ENCODE measurements around the gene CAMTA1. TPM values are rescaled to one million over a fixed set of nuclear protein-coding genes. Genes with fewer than 3 reads are reported as not detected.

The CAMTA1 gene
- total and polyA plus RNA-seq, 4 donors: 18.0 to 93.5 (median 35.8) TPM

DNA sequence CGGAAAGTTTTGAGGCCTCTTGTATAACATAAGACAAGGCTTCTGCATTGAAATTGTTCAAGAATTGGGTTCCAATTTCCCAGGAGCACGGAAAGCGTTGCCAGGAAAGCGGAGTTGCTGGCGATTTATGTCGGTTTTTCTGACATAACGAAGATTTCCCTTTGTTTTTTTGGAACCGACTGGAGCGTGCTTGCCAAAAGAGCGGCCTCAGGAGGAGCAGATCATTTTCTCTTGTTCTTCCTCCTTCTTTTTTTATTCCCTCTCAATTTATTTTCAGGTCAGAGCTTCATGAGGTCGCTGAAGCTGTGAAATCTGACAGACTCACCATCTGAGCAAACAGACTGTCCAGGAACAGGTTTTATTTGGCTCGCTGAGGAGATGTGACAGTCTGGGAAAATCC lies 275.5 kb downstream of the CAMTA1 start:
- DNase-seq (ENCODE audit: low spot score): no peak

More for the DNA sequence above, 275.5 kb downstream of the CAMTA1 start:
- no peak overlapping the region for H3K9ac ChIP-seq (ENCODE audit: low read depth in 1 of 2, low read length in 2 of 2)
- no peak overlapping the region for H3K27ac ChIP-seq (ENCODE audit: low read depth in 1 of 2, low read length in 2 of 2)
- no peaks in the 10 kb centered on the region for H3K4me1 ChIP-seq (ENCODE audit: control insufficient read depth in 4 of 4, insufficient read depth in 4 of 4, low read length in 3 of 4)
- no peak overlapping the region for H3K4me3 ChIP-seq (ENCODE audit: low read depth in 1 of 3, low read length in 3 of 3)
- H3K36me3 ChIP-seq (ENCODE audit: control insufficient read depth in 4 of 4, insufficient read depth in 3 of 4, low read depth in 1 of 4, low read length in 3 of 4): no peaks in the 10 kb centered on the region
- no peaks in the 10 kb centered on the region for H3K9me3 ChIP-seq (ENCODE audit: control insufficient read depth in 4 of 4, low read length in 3 of 4)
- peaks cover 0 to 2% (median 0%) of the 10 kb centered on the region in 4 donors for H3K27me3 ChIP-seq (ENCODE audit: control insufficient read depth in 4 of 4, insufficient read depth in 4 of 4, low read length in 3 of 4)
- 85% methylated on average over 12 of the region's 12 CpGs for WGBS
- TF ChIP-seq, protein P1, sequence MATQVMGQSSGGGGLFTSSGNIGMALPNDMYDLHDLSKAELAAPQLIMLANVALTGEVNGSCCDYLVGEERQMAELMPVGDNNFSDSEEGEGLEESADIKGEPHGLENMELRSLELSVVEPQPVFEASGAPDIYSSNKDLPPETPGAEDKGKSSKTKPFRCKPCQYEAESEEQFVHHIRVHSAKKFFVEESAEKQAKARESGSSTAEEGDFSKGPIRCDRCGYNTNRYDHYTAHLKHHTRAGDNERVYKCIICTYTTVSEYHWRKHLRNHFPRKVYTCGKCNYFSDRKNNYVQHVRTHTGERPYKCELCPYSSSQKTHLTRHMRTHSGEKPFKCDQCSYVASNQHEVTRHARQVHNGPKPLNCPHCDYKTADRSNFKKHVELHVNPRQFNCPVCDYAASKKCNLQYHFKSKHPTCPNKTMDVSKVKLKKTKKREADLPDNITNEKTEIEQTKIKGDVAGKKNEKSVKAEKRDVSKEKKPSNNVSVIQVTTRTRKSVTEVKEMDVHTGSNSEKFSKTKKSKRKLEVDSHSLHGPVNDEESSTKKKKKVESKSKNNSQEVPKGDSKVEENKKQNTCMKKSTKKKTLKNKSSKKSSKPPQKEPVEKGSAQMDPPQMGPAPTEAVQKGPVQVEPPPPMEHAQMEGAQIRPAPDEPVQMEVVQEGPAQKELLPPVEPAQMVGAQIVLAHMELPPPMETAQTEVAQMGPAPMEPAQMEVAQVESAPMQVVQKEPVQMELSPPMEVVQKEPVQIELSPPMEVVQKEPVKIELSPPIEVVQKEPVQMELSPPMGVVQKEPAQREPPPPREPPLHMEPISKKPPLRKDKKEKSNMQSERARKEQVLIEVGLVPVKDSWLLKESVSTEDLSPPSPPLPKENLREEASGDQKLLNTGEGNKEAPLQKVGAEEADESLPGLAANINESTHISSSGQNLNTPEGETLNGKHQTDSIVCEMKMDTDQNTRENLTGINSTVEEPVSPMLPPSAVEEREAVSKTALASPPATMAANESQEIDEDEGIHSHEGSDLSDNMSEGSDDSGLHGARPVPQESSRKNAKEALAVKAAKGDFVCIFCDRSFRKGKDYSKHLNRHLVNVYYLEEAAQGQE (IDR thresholded peaks at IDR 0.05): no peak
- TF ChIP-seq CTCF (IDR thresholded peaks at IDR 0.05; ENCODE audit: low read depth, low read length, missing input control): no peak
- TF ChIP-seq GABPA (IDR thresholded peaks at IDR 0.05 in 1 of 2, conservative IDR thresholded peaks at IDR 0.05 in 1 of 2): no peak
- TF ChIP-seq, protein P2, sequence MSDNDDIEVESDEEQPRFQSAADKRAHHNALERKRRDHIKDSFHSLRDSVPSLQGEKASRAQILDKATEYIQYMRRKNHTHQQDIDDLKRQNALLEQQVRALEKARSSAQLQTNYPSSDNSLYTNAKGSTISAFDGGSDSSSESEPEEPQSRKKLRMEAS (IDR thresholded peaks at IDR 0.05): no peak
- no peak for TF ChIP-seq YY1 (IDR thresholded peaks at IDR 0.05)
- no peak for TF ChIP-seq ZBTB33 (IDR thresholded peaks at IDR 0.05)
- TF ChIP-seq FOXA1 (IDR thresholded peaks at IDR 0.05): no peak
- no peak for TF ChIP-seq RXRA (IDR thresholded peaks at IDR 0.05)
- no peak for TF ChIP-seq FOXA2 (IDR thresholded peaks at IDR 0.05)

Data from liver (tissue), 9 donors.